ENCODE results near the gene FAM24A.

Gene FAM24A, protein sequence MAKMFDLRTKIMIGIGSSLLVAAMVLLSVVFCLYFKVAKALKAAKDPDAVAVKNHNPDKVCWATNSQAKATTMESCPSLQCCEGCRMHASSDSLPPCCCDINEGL

GRCh38 chr10:122910310-122910709 lies at the start of gene FAM24A:
Gene FAM24A, plus strand, starts transcription at chr10:122910610. Its CDS starts 1,025 bp downstream, at chr10:122911635.
- H3K9me3 ChIP-seq (ENCODE audit: control insufficient read depth, low read length) = no peaks in the 10 kb centered on the region
- H3K9ac ChIP-seq = no peak within 1 kb of the TSS
- TF ChIP-seq, protein P1, sequence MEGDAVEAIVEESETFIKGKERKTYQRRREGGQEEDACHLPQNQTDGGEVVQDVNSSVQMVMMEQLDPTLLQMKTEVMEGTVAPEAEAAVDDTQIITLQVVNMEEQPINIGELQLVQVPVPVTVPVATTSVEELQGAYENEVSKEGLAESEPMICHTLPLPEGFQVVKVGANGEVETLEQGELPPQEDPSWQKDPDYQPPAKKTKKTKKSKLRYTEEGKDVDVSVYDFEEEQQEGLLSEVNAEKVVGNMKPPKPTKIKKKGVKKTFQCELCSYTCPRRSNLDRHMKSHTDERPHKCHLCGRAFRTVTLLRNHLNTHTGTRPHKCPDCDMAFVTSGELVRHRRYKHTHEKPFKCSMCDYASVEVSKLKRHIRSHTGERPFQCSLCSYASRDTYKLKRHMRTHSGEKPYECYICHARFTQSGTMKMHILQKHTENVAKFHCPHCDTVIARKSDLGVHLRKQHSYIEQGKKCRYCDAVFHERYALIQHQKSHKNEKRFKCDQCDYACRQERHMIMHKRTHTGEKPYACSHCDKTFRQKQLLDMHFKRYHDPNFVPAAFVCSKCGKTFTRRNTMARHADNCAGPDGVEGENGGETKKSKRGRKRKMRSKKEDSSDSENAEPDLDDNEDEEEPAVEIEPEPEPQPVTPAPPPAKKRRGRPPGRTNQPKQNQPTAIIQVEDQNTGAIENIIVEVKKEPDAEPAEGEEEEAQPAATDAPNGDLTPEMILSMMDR (IDR thresholded peaks at IDR 0.05) = no peak
- no peaks in the 10 kb centered on the region for H3K27me3 ChIP-seq (ENCODE audit: control insufficient read depth, insufficient read depth, low read length)
- H3K27ac ChIP-seq = no peak within 1 kb of the TSS
- H3K79me2 ChIP-seq = no peaks in the 10 kb centered on the region
- H2AFZ ChIP-seq = no peak within 1 kb of the TSS
- no peak within 1 kb of the TSS for H3K4me3 ChIP-seq (ENCODE audit: low read depth, low read length)
- H3K4me1 ChIP-seq = no peaks in the 10 kb centered on the region
- H3K36me3 ChIP-seq (ENCODE audit: control insufficient read depth, insufficient read depth, low read length) = peaks cover 2% of the 10 kb centered on the region
- H3K4me2 ChIP-seq (ENCODE audit: low read length) = no peak within 1 kb of the TSS

- H3K9ac ChIP-seq = no peak overlapping the region
- no peak overlapping the region for H2AFZ ChIP-seq
- no peak overlapping the region for H3K4me2 ChIP-seq (ENCODE audit: low read length)
- no peaks in the 10 kb centered on the region for H3K79me2 ChIP-seq
- H3K9me3 ChIP-seq (ENCODE audit: control insufficient read depth, low read length) = no peaks in the 10 kb centered on the region
- no peaks in the 10 kb centered on the region for H3K36me3 ChIP-seq (ENCODE audit: control insufficient read depth, insufficient read depth, low read length)
- no peaks in the 10 kb centered on the region for H3K27me3 ChIP-seq (ENCODE audit: control insufficient read depth, insufficient read depth, low read length)
- H3K27ac ChIP-seq = no peak overlapping the region
- TF ChIP-seq, protein P1 (IDR thresholded peaks at IDR 0.05) = no peak
- no peak overlapping the region for H3K4me3 ChIP-seq (ENCODE audit: low read depth, low read length)
- H3K4me1 ChIP-seq = no peaks in the 10 kb centered on the region
Measured at GRCh38 chr10:122861711-122862161, 48.7 kb upstream of the FAM24A start.

GRCh38 chr10:122863216-122864193 lies 46.9 kb upstream of the FAM24A start:
- Histone ChIP-seq H3K79me2 (no peaks in the 10 kb centered on the region), H3K9ac (no peak overlapping the region), H3K4me3 (ENCODE audit: low read depth, low read length) (no peak overlapping the region), H3K27me3 (ENCODE audit: control insufficient read depth, insufficient read depth, low read length) (no peaks in the 10 kb centered on the region), H3K4me2 (ENCODE audit: low read length) (no peak overlapping the region), H3K27ac (no peak overlapping the region), H3K4me1 (no peaks in the 10 kb centered on the region), H3K9me3 (ENCODE audit: control insufficient read depth, low read length) (no peaks in the 10 kb centered on the region), H3K36me3 (ENCODE audit: control insufficient read depth, insufficient read depth, low read length) (no peaks in the 10 kb centered on the region), H2AFZ (no peak overlapping the region)
- TF ChIP-seq, protein P1 (IDR thresholded peaks at IDR 0.05) = no peak

GRCh38 chr10:122864194-122864592 lies 46.2 kb upstream of the FAM24A start:
- Histone ChIP-seq H2AFZ (no peak overlapping the region), H3K4me3 (ENCODE audit: low read depth, low read length) (no peak overlapping the region), H3K4me1 (no peaks in the 10 kb centered on the region), H3K9ac (no peak overlapping the region), H3K36me3 (ENCODE audit: control insufficient read depth, insufficient read depth, low read length) (no peaks in the 10 kb centered on the region), H3K9me3 (ENCODE audit: control insufficient read depth, low read length) (no peaks in the 10 kb centered on the region), H3K79me2 (no peaks in the 10 kb centered on the region), H3K27me3 (ENCODE audit: control insufficient read depth, insufficient read depth, low read length) (no peaks in the 10 kb centered on the region), H3K27ac (no peak overlapping the region), H3K4me2 (ENCODE audit: low read length) (no peak overlapping the region)
- TF ChIP-seq, protein P1 (IDR thresholded peaks at IDR 0.05) = no peak

All from parathyroid adenoma (tissue), 2 donors.